B cell (primary cell): ENCODE measurements around the gene VPREB1. TPM values are rescaled to one million over a fixed set of nuclear protein-coding genes. Genes with fewer than 3 reads are reported as not detected.

Experiments
- ATAC-seq: fragments of 200-7000 bp; cut with Tn5 transposase; one replicate; pipeline ENCODE4 v1.10.0; 2021; ENCODE audit warnings: low read depth, mild to moderate bottlenecking, moderate number of reproducible peaks, moderate library complexity
- CTCF ChIA-PET: fragments of 350-600 bp; sonication (Branson Sonifier 250); formaldehyde crosslinking; loops from one replicate; lab custom pipeline; 2021; ENCODE audit warnings: antibody characterized with exemption, inconsistent platforms; lab: Charles Lee
- POLR2A ChIA-PET: fragments of 350-600 bp; sonication (Branson Sonifier 250); formaldehyde crosslinking; loops from one replicate; lab custom pipeline; 2021; ENCODE audit warnings: antibody characterized with exemption; lab: Charles Lee
- DNase-seq: peaks from one replicate; pipeline ENCODE4 v3.0.0; 2013
- H2AFZ ChIP-seq: 2 replicates; pipeline ENCODE4 v1.6.1; 2012; ENCODE audit warnings: mild to moderate bottlenecking, low read depth, low read length; ENCODE audit not compliant: insufficient read depth, poor library complexity, severe bottlenecking
- H3K27ac ChIP-seq, 2 donors: 1 replicate in 1 of 2; 2 replicates in 1 of 2; pipeline ENCODE4 v1.5.1; 2012 to 2013; ENCODE audit warnings: low read length in 2 of 2, mild to moderate bottlenecking in 2 of 2, moderate library complexity in 1 of 2
- H3K27me3 ChIP-seq, 4 experiments: fragments of 200-600 bp in 1 of 4; sonication (generic) in 1 of 4; replicated peaks in 1 of 4; 1 replicate in 2 of 4; 2 replicates in 2 of 4; pipeline versions ENCODE4 v1.6.1 to v1.7.0; 2013 to 2016; ENCODE audit warnings: low read length in 3 of 4, mild to moderate bottlenecking in 2 of 4, mixed read lengths in 1 of 4, moderate library complexity in 1 of 4; ENCODE audit not compliant: insufficient read depth in 4 of 4, control insufficient read depth in 3 of 4; ENCODE audit errors: control extremely low read depth in 1 of 4
- H3K36me3 ChIP-seq, 2 experiments: replicated peaks in 1 of 2; 1 replicate in 1 of 2; 2 replicates in 1 of 2; pipeline versions ENCODE4 v1.6.1 to v1.7.1; 2013; ENCODE audit warnings: low read length in 1 of 2; ENCODE audit not compliant: insufficient read depth in 2 of 2, control insufficient read depth in 1 of 2; ENCODE audit errors: control extremely low read depth in 1 of 2, extremely low read depth in 1 of 2
- H3K4me1 ChIP-seq, 2 donors: fragments of 200-600 bp in 1 of 2; sonication (generic) in 1 of 2; 1 replicate in 1 of 2; 2 replicates in 1 of 2; pipeline versions ENCODE4 v1.5.1 to v1.6.1; 2013 to 2017; ENCODE audit warnings: low read length in 2 of 2; ENCODE audit not compliant: control insufficient read depth in 2 of 2, insufficient read depth in 2 of 2
- H3K4me2 ChIP-seq: replicated peaks from 2 replicates; pipeline ENCODE3; 2012; ENCODE audit warnings: mild to moderate bottlenecking, low read depth, low read length; ENCODE audit not compliant: poor library complexity, severe bottlenecking
- H3K4me3 ChIP-seq, 5 experiments: fragments of 200-600 bp in 1 of 5; sonication (generic) in 1 of 5; 1 replicate in 3 of 5; 2 replicates in 2 of 5; pipeline versions ENCODE4 v1.5.1 to v1.7.0; 2011 to 2016; ENCODE audit warnings: low read length in 4 of 5, mild to moderate bottlenecking in 4 of 5, low read depth in 2 of 5, control low read depth in 1 of 5, moderate library complexity in 1 of 5; ENCODE audit not compliant: insufficient read depth in 1 of 5; ENCODE audit errors: control extremely low read depth in 1 of 5, extremely low read depth in 1 of 5
- H3K79me2 ChIP-seq: fragments of 200-600 bp; sonication (generic); one replicate; pipeline ENCODE4 v1.6.0; 2016; ENCODE audit warnings: low read length; ENCODE audit not compliant: control insufficient read depth, insufficient read depth
- H3K9ac ChIP-seq: fragments of 200-600 bp; sonication (generic); 2 replicates; pipeline ENCODE4 v1.6.1; 2017; ENCODE audit warnings: mild to moderate bottlenecking, low read length, moderate library complexity
- H3K9me3 ChIP-seq, 3 donors: one replicate each; pipeline versions ENCODE4 v1.6.1 to v1.7.1; 2013; ENCODE audit warnings: low read length in 2 of 3; ENCODE audit not compliant: control insufficient read depth in 2 of 3, insufficient read depth in 1 of 3; ENCODE audit errors: control extremely low read depth in 1 of 3
- H4K20me1 ChIP-seq: 2 replicates; pipeline ENCODE4 v1.6.0; 2012; ENCODE audit warnings: mild to moderate bottlenecking, low read length; ENCODE audit not compliant: insufficient read depth, control insufficient read depth, poor library complexity, severe bottlenecking
- H3K27ac Mint-ChIP-seq: one replicate; pipeline ENCODE4 v1.8.0; 2021; ENCODE audit warnings: mixed read lengths
- H3K27me3 Mint-ChIP-seq: one replicate; pipeline ENCODE4 v1.8.0; 2021; ENCODE audit warnings: mixed read lengths
- H3K4me1 Mint-ChIP-seq: one replicate; pipeline ENCODE4 v1.8.0; 2021; ENCODE audit warnings: mixed read lengths
- H3K4me3 Mint-ChIP-seq: one replicate; pipeline ENCODE4 v1.8.0; 2021; ENCODE audit warnings: mixed read lengths
- H3K9me3 Mint-ChIP-seq: one replicate; pipeline ENCODE4 v1.8.0; 2022; ENCODE audit warnings: mixed read lengths; ENCODE audit not compliant: insufficient read depth
- CTCF ChIP-seq: fragments of 200-600 bp; IDR thresholded peaks from one replicate; pipeline ENCODE4 v1.8.0; 2022; ENCODE audit warnings: antibody characterized with exemption, mild to moderate bottlenecking
- EZH2 ChIP-seq: IDR thresholded peaks from 2 replicates; pipeline ENCODE4 v1.6.1; 2012; ENCODE audit warnings: borderline replicate concordance, low read depth, mild to moderate bottlenecking, moderate library complexity, low read length; ENCODE audit not compliant: insufficient read depth, poor library complexity, severe bottlenecking
- WGBS: methylation state at CpG from one replicate; pipeline ENCODE4 v1.1.5; 2013; ENCODE audit warnings: missing lambda C conversion rate; ENCODE audit not compliant: insufficient coverage; 5-methylcytosine and 5-hydroxymethylcytosine counted together
- intact Hi-C: fragments of 100-400 bp; cut with micrococcal nuclease; formaldehyde crosslinking; loops from one replicate; pipeline ENCODE4 v1.10.0; 2022
- polyA plus RNA-seq: library from polyadenylated mRNA; depleted of rRNA; stranded (reverse); fragments of >200 nt; gene quantifications from 2 replicates; pipeline ENCODE4 v1.2.3, GENCODE V29; 2012
- total RNA-seq, 2 donors: library from RNA; stranded (reverse); fragments of 120-200 nt in 1 of 2; gene quantifications; 1 replicate in 1 of 2; 2 replicates in 1 of 2; pipeline versions ENCODE4 v1.2.3 to v1.2.4, GENCODE V29; 2013 to 2022

The VPREB1 gene
- total and polyA plus RNA-seq, 2 donors (not counting 1 experiment from before 2014, with no cell fraction given): 1.2 TPM; not detected in 1

GRCh38 chr22:22230438-22230837 lies 14.1 kb upstream of the VPREB1 start:
- ChIA-PET CTCF (no interaction called here), POLR2A (no interaction called here)
- peaks cover 22 to 37% of the 10 kb centered on the region in 2 donors for H3K4me1 ChIP-seq
- no peaks in the 10 kb centered on the region for H3K79me2 ChIP-seq
- intact Hi-C loops: no loop called here
- DNase-seq (no peak), ATAC-seq (no peak)
- H3K36me3 ChIP-seq: no peaks in the 10 kb centered on the region
- 20% methylated on average over 2 of the region's 9 CpGs for WGBS
- H3K9me3 Mint-ChIP-seq: no peaks in the 10 kb centered on the region
- H3K27ac ChIP-seq: no peak overlapping the region
- H2AFZ ChIP-seq: peak overlapping the region; percentile 30
- H3K9me3 ChIP-seq: no peaks in the 10 kb centered on the region
- H3K27me3 Mint-ChIP-seq: no peaks in the 10 kb centered on the region
- no peak overlapping the region for H3K4me3 ChIP-seq
- no peaks in the 10 kb centered on the region for H4K20me1 ChIP-seq
- TF ChIP-seq EZH2: no peak
- TF ChIP-seq CTCF: no peak
- no peaks in the 10 kb centered on the region for H3K27me3 ChIP-seq
- no peak overlapping the region for H3K4me3 Mint-ChIP-seq
- peaks cover 25% of the 10 kb centered on the region for H3K4me1 Mint-ChIP-seq
- no peak overlapping the region for H3K9ac ChIP-seq
- H3K4me2 ChIP-seq: no peak overlapping the region
- no peak overlapping the region for H3K27ac Mint-ChIP-seq

GRCh38 chr22:22233081-22233480 lies 11.5 kb upstream of the VPREB1 start:
- no peaks in the 10 kb centered on the region for H3K9me3 Mint-ChIP-seq
- no peak overlapping the region for H3K9ac ChIP-seq
- H2AFZ ChIP-seq: no peak overlapping the region
- ChIA-PET CTCF (interaction anchor here (1.2 to 6.6 kb wide), 4 partner anchors 25 to 203 kb away, joined by 3 to 45 read pairs (median 22); no protein-coding TSS in a partner anchor), POLR2A (no interaction called here)
- no peaks in the 10 kb centered on the region for H4K20me1 ChIP-seq
- H3K4me3 Mint-ChIP-seq: no peak overlapping the region
- H3K27me3 Mint-ChIP-seq: no peaks in the 10 kb centered on the region
- H3K4me2 ChIP-seq: no peak overlapping the region
- ATAC-seq: no peak
- no peaks in the 10 kb centered on the region for H3K27me3 ChIP-seq
- intact Hi-C loops: no loop called here
- no peak for DNase-seq
- no peak overlapping the region for H3K4me3 ChIP-seq
- H3K79me2 ChIP-seq: no peaks in the 10 kb centered on the region
- 97% methylated on average over 5 of the region's 5 CpGs for WGBS
- H3K27ac ChIP-seq: no peak overlapping the region
- no peaks in the 10 kb centered on the region for H3K36me3 ChIP-seq
- TF ChIP-seq EZH2: no peak
- TF ChIP-seq CTCF: no peak
- H3K4me1 ChIP-seq: peaks cover 16 to 32% of the 10 kb centered on the region in 2 donors
- H3K9me3 ChIP-seq: no peaks in the 10 kb centered on the region
- no peak overlapping the region for H3K27ac Mint-ChIP-seq
- H3K4me1 Mint-ChIP-seq: peaks cover 24% of the 10 kb centered on the region
